ENCODE data around the gene NBEA. TPM values are rescaled to one million over a fixed set of nuclear protein-coding genes. Genes with fewer than 3 reads are reported as not detected.

The NBEA gene
- total and polyA plus RNA-seq, 11 donors = 5.0 to 39.2 (median 23.2) TPM

DNA sequence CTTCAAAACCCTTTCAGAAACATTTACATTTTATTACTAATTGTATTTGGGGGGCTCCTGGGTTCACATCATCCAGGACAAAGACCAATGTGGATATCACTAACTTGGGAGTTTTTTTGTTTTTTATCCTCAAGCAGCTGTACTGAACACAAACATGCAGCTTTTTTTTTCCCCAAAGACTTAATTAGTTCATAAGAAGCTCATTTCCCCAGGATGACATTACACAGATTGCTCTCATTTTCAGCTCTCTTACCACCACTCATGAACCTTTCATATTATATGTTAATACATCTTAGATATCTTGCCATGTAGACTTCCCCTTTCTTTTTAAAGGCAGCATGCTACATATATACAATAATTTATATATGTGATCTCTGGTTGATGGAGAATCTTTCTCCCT, 653.1 kb downstream of the NBEA start:
- Histone ChIP-seq H3K27me3 (no peaks in the 10 kb centered on the region), H3K4me3 (no peak overlapping the region), H3K9me3 (no peaks in the 10 kb centered on the region), H3K4me1 (peaks cover 0 to 30% (median 13%) of the 10 kb centered on the region in 12 donors), H3K36me3 (peaks cover 0 to 6% (median 0%) of the 10 kb centered on the region in 9 donors), H3K27ac (no peak overlapping the region)
- DNase-seq (no peak), ATAC-seq (no peak)
- intact Hi-C loops (cut with DNase I) = no loop called here
- TF ChIP-seq CTCF (IDR thresholded peaks at IDR 0.05) = no peak
- TF ChIP-seq POLR2A (IDR thresholded peaks at IDR 0.05) = no peak

- Histone ChIP-seq H3K36me3 (peaks cover 0 to 6% (median 0%) of the 10 kb centered on the region in 9 donors), H3K4me3 (no peak overlapping the region), H3K4me1 (peaks cover 0 to 34% (median 13%) of the 10 kb centered on the region in 12 donors), H3K9me3 (no peaks in the 10 kb centered on the region), H3K27me3 (no peaks in the 10 kb centered on the region), H3K27ac (no peak overlapping the region)
- DNase-seq (no peak), ATAC-seq (no peak)
- WGBS, 4 donors = 92 to 96% (median 95%) methylated on average over 5 of the region's 5 CpGs
- intact Hi-C loops (cut with DNase I) = no loop called here
- TF ChIP-seq POLR2A (IDR thresholded peaks at IDR 0.05) (no peak), CTCF (IDR thresholded peaks at IDR 0.05) (no peak)
Observed at GRCh38 chr13:35596321-35597030, 654.4 kb downstream of the NBEA start.

DNA sequence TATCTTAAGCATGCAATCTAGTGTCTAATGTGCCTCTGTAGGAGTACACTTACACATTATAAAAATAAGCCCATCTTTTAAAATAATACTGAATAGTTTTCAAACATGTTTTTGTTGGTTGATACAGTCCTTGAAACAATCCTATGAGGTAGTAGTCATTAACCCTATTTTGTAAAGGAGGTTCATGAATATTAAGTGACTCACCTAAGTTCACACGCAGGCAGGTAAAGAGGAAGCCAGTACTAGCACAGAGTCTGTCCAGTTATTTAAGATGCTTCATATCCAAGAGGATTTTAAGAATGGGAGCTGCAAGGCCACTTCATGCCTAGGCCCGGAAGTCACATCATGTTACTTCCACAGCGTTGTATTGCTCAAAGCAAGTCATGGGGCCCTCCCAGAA, 655.4 kb downstream of the NBEA start:
- no peaks in the 10 kb centered on the region for H3K27me3 ChIP-seq
- peaks cover 0 to 6% (median 0%) of the 10 kb centered on the region in 9 donors for H3K36me3 ChIP-seq
- TF ChIP-seq CTCF (IDR thresholded peaks at IDR 0.05) = no peak
- TF ChIP-seq POLR2A (IDR thresholded peaks at IDR 0.05) = no peak
- peak overlapping the region in 4 of 12 donors; percentile 32 to 61 (median 51) for H3K27ac ChIP-seq
- no peaks in the 10 kb centered on the region for H3K9me3 ChIP-seq
- DNase-seq (no peak), ATAC-seq (no peak)
- peaks cover 0 to 34% (median 13%) of the 10 kb centered on the region in 12 donors for H3K4me1 ChIP-seq
- intact Hi-C loops (cut with DNase I) = no loop called here
- 94 to 98% (median 96%) methylated on average over 3 of the region's 3 CpGs for WGBS, 4 donors
- H3K4me3 ChIP-seq = no peak overlapping the region

DNA sequence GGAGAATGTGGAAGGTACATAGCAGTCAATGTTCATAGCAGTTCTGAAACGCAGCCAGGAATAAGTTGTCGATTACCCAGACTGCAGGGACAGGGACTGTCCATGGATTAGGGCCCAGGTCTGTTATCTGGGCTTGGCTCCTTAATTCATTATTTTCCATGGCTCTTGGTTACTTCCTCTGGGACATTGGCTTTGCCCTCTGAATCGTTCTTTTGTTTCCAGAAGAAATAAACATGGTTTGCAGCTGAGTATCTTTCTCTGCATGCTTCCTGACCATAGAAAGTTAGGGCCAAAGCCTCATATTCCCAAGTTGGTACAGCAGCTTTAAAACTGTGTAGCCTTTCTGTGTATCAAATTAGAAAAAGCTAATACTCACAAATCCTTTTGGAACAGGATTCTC, 656.2 kb downstream of the NBEA start:
- Histone ChIP-seq H3K9me3 (no peaks in the 10 kb centered on the region), H3K27me3 (no peaks in the 10 kb centered on the region), H3K36me3 (peaks cover 0 to 6% (median 0%) of the 10 kb centered on the region in 9 donors), H3K27ac (peak overlapping the region in 8 of 12 donors; percentile 14 to 61 (median 48)), H3K4me3 (no peak overlapping the region), H3K4me1 (peaks cover 0 to 34% (median 13%) of the 10 kb centered on the region in 12 donors)
- ATAC-seq (peak; percentile 24 to 80 (median 62)), DNase-seq (no peak)
- intact Hi-C loops (cut with DNase I) = no loop called here
- TF ChIP-seq POLR2A (IDR thresholded peaks at IDR 0.05) (no peak), CTCF (IDR thresholded peaks at IDR 0.05) (no peak)
- 13 to 49% (median 33%) methylated on average over 3 of the region's 3 CpGs for WGBS, 4 donors

Data from heart left ventricle (tissue), 16 donors.